Natural killer cell (primary cell): Measurements from ENCODE around the gene ARHGAP26. TPM values are rescaled to one million over a fixed set of nuclear protein-coding genes. Genes with fewer than 3 reads are reported as not detected.

Experiments used
- ATAC-seq, 3 donors: fragments of 150-1000 bp in 2 of 3; fragments of 200-7000 bp in 1 of 3; cut with Tn5 transposase; 1 replicate in 1 of 3; 2 replicates in 2 of 3; pipeline ENCODE4 v1.10.0; 2021; ENCODE audit warnings: mild to moderate bottlenecking in 2 of 3, moderate library complexity in 2 of 3
- DNase-seq, 2 donors: peaks; one replicate each; pipeline versions ENCODE4 v3.0.0 to v3.0.0-alpha.2; 2013 to 2021; ENCODE audit warnings: mixed read lengths in 1 of 2
- H3K27ac ChIP-seq: one replicate; pipeline ENCODE4 v1.5.1; 2013; ENCODE audit warnings: mild to moderate bottlenecking, low read length
- H3K27me3 ChIP-seq: one replicate; pipeline ENCODE4 v1.6.1; 2013; ENCODE audit warnings: low read length; ENCODE audit not compliant: control insufficient read depth, insufficient read depth
- H3K36me3 ChIP-seq: one replicate; pipeline ENCODE4 v1.6.1; 2013; ENCODE audit warnings: low read length; ENCODE audit not compliant: control insufficient read depth, insufficient read depth
- H3K4me1 ChIP-seq: one replicate; pipeline ENCODE4 v1.6.1; 2013; ENCODE audit warnings: low read length; ENCODE audit not compliant: control insufficient read depth, insufficient read depth
- H3K4me3 ChIP-seq: one replicate; pipeline ENCODE4 v1.5.1; 2013; ENCODE audit warnings: low read length
- H3K9me3 ChIP-seq: one replicate; pipeline ENCODE4 v1.6.1; 2013; ENCODE audit warnings: low read length; ENCODE audit not compliant: control insufficient read depth, insufficient read depth
- H3K27ac Mint-ChIP-seq, 2 donors: one replicate each; pipeline ENCODE4 v1.8.0; 2022; ENCODE audit warnings: mild to moderate bottlenecking in 2 of 2, mixed read lengths in 2 of 2, moderate library complexity in 1 of 2
- H3K27me3 Mint-ChIP-seq, 2 donors: one replicate each; pipeline ENCODE4 v1.8.0; 2022; ENCODE audit warnings: low read depth in 2 of 2, mixed read lengths in 2 of 2
- H3K36me3 Mint-ChIP-seq: one replicate; pipeline ENCODE4 v1.8.0; 2022; ENCODE audit warnings: mixed read lengths
- H3K4me1 Mint-ChIP-seq, 2 donors: one replicate each; pipeline ENCODE4 v1.8.0; 2022; ENCODE audit warnings: mixed read lengths in 2 of 2
- H3K4me3 Mint-ChIP-seq: one replicate; pipeline ENCODE4 v1.8.0; 2022; ENCODE audit warnings: mild to moderate bottlenecking, moderate library complexity, mixed read lengths
- H3K9me3 Mint-ChIP-seq, 2 donors: one replicate each; pipeline ENCODE4 v1.8.0; 2022; ENCODE audit warnings: mixed read lengths in 2 of 2
- WGBS: methylation state at CpG from one replicate; pipeline ENCODE4 v1.1.7; 2013; ENCODE audit warnings: missing lambda C conversion rate; ENCODE audit not compliant: insufficient coverage; 5-methylcytosine and 5-hydroxymethylcytosine counted together
- intact Hi-C: fragments of 100-400 bp; cut with micrococcal nuclease; formaldehyde crosslinking; loops from one replicate; pipeline ENCODE4 v1.14.2; 2022
- total RNA-seq, 4 donors: library from RNA; stranded (reverse); fragments of 120-200 nt in 1 of 4; gene quantifications; one replicate each; pipeline versions ENCODE4 v1.2.3 to v1.2.4, GENCODE V29; 2013 to 2022
- TF ChIP-seq, protein P1 (sequence below): fragments of 200-600 bp; IDR thresholded peaks from one replicate; pipeline ENCODE4 v1.8.0; 2022; ENCODE audit warnings: antibody characterized with exemption

Gene ARHGAP26
- total RNA-seq, 3 donors from 2014 or later (not counting 1 experiment from before 2014, with no cell fraction given), result 153 to 159 (median 158) TPM

DNA sequence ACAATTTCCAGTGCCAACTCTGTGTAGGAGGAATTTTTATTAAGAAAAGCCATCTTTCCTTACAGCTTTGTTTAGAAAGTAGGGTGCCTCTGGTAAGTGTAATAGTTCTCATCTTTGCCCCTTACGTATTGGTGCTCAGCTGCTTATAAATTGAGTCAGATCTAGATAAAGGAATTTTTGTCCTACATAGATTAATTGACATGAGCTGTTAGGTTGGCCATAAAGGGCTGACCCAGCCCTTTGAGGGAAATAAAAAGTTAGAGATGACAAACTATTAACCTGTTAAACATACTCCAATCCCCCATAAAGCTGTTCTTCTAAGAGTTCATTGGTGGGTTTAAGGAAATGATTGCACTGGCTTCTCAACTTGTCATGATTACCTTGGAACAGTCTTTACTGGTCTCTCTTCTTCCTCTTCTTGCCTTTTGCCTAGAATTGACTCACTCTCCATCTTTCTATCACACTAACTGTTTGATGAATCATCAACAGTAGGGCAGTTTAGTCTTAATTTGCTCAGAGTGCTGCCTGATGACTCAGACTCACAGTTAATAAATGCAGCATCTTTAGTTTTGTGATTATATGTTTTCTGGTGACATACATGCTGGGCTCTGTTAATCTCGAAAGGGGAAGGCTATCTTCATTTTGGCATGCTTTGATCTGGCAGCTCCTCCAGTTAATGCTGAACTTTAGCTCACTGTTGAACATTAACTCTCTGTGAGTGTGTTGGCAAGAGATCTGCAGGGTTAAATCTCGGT lies 51.7 kb downstream of the ARHGAP26 start:
- Mint-ChIP-seq H3K9me3 (no peaks in the 10 kb centered on the region), H3K4me3 (no peak overlapping the region), H3K27me3 (no peaks in the 10 kb centered on the region), H3K4me1 (peaks cover 82% of the 10 kb centered on the region in 2 donors), H3K36me3 (no peaks in the 10 kb centered on the region), H3K27ac (no peak overlapping the region)
- 80% methylated on average over 2 of the region's 3 CpGs for WGBS
- intact Hi-C loops, result no loop called here
- no peak for DNase-seq
- TF ChIP-seq, protein P1, sequence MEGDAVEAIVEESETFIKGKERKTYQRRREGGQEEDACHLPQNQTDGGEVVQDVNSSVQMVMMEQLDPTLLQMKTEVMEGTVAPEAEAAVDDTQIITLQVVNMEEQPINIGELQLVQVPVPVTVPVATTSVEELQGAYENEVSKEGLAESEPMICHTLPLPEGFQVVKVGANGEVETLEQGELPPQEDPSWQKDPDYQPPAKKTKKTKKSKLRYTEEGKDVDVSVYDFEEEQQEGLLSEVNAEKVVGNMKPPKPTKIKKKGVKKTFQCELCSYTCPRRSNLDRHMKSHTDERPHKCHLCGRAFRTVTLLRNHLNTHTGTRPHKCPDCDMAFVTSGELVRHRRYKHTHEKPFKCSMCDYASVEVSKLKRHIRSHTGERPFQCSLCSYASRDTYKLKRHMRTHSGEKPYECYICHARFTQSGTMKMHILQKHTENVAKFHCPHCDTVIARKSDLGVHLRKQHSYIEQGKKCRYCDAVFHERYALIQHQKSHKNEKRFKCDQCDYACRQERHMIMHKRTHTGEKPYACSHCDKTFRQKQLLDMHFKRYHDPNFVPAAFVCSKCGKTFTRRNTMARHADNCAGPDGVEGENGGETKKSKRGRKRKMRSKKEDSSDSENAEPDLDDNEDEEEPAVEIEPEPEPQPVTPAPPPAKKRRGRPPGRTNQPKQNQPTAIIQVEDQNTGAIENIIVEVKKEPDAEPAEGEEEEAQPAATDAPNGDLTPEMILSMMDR, result no peak
- H3K4me1 ChIP-seq, result peaks cover 30% of the 10 kb centered on the region
- peak; percentile 37 to 80 (median 65) for ATAC-seq
- H3K27me3 ChIP-seq, result no peaks in the 10 kb centered on the region
- no peaks in the 10 kb centered on the region for H3K36me3 ChIP-seq
- no peak overlapping the region for H3K4me3 ChIP-seq
- H3K9me3 ChIP-seq, result no peaks in the 10 kb centered on the region
- H3K27ac ChIP-seq, result no peak overlapping the region

DNA sequence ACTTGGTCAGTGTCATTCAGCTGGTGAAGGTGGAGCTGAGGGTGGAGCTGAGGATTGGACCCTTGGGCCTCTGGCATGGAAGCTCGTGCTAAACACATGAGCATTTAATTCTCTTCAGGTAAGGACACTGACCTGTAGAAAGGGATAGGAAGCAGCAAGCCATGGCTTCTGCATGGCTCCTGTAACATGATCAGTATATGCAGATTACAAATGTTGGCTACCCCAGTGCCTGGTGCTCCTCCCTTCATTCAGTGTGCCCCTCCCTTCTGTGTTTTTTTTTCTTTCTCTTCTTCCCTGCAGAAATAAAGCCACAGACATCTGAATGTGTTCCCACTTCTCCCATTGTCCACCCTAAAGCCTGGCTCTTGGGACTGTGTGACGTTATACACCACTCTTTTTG lies 52.9 kb downstream of the ARHGAP26 start:
- Mint-ChIP-seq H3K4me1 (peaks cover 84 to 85% of the 10 kb centered on the region in 2 donors), H3K27ac (no peak overlapping the region), H3K36me3 (no peaks in the 10 kb centered on the region), H3K9me3 (no peaks in the 10 kb centered on the region), H3K27me3 (no peaks in the 10 kb centered on the region), H3K4me3 (no peak overlapping the region)
- Histone ChIP-seq H3K27ac (no peak overlapping the region), H3K9me3 (no peaks in the 10 kb centered on the region), H3K27me3 (no peaks in the 10 kb centered on the region), H3K36me3 (no peaks in the 10 kb centered on the region), H3K4me3 (no peak overlapping the region), H3K4me1 (peaks cover 36% of the 10 kb centered on the region)
- DNase-seq (no peak), ATAC-seq (no peak)
- 95% methylated on average over 2 of the region's 2 CpGs for WGBS
- TF ChIP-seq, protein P1, result no peak
- intact Hi-C loops, result no loop called here

DNA sequence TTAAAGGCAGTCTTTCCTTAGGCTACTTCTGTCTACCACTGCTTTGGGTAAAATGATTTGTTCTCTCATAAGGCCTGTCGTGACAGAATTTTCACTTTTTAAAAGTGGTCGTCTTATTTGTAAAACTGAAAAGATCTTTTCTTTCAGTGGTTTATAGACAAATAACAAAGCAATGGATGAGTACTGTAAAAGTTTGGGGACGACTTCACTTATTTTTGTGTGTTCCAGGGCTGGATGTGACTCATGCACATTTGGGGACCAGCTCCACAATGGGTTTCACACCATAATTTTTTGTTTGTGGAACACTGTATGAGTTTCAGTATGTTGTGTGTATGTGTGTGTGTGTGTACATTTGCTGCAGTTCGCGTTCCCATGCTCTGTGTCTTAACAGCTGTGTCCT lies 53.6 kb downstream of the ARHGAP26 start:
- no peak for DNase-seq
- Histone ChIP-seq H3K27ac (no peak overlapping the region), H3K4me1 (peaks cover 38% of the 10 kb centered on the region), H3K4me3 (no peak overlapping the region), H3K36me3 (no peaks in the 10 kb centered on the region), H3K9me3 (no peaks in the 10 kb centered on the region), H3K27me3 (no peaks in the 10 kb centered on the region)
- Mint-ChIP-seq H3K27ac (no peak overlapping the region), H3K4me3 (no peak overlapping the region), H3K9me3 (no peaks in the 10 kb centered on the region), H3K36me3 (no peaks in the 10 kb centered on the region), H3K27me3 (no peaks in the 10 kb centered on the region), H3K4me1 (peaks cover 91% of the 10 kb centered on the region in 2 donors)
- intact Hi-C loops, result no loop called here
- no peak for ATAC-seq
- WGBS, result 78% methylated on average over 5 of the region's 5 CpGs
- TF ChIP-seq, protein P1, result no peak

DNA sequence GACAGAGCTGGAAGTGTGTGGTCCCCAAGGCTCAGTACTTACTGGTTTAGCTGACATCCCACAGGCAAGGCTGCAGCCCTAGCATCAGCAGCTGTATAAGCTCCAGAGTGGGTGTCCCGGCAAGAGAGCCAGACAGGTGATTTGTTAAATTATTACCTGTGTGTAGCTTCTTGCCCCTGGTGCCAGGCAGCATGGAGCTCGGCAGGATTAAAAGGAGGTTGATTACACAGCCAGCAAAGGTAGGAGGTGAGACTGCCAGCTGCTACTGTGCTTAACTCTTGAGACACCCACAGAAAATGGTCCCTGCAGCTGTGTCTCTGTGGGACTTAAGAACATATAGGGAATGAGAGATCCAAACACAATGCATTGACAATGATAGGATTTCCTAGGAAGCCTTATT lies 54.2 kb downstream of the ARHGAP26 start:
- H3K4me1 ChIP-seq, result peaks cover 42% of the 10 kb centered on the region
- Mint-ChIP-seq H3K4me1 (peaks cover 91 to 95% of the 10 kb centered on the region in 2 donors), H3K36me3 (no peaks in the 10 kb centered on the region), H3K9me3 (no peaks in the 10 kb centered on the region), H3K27ac (peak overlapping the region; percentile 35 to 79), H3K27me3 (no peaks in the 10 kb centered on the region), H3K4me3 (no peak overlapping the region)
- DNase-seq, result no peak
- 87% methylated on average over 2 of the region's 2 CpGs for WGBS
- intact Hi-C loops, result no loop called here
- H3K36me3 ChIP-seq, result no peaks in the 10 kb centered on the region
- H3K27ac ChIP-seq, result no peak overlapping the region
- no peaks in the 10 kb centered on the region for H3K9me3 ChIP-seq
- TF ChIP-seq, protein P1, result no peak
- no peak overlapping the region for H3K4me3 ChIP-seq
- ATAC-seq, result no peak
- H3K27me3 ChIP-seq, result no peaks in the 10 kb centered on the region
